Esophagus muscularis mucosa (tissue), 4 donors: ENCODE measurements around the gene MXRA8. TPM values are rescaled to one million over a fixed set of nuclear protein-coding genes. Genes with fewer than 3 reads are reported as not detected.
"Not testable (repeated sequence)": the region's sequence is repeated elsewhere in the genome, so short reads cannot be mapped to it uniquely, and the experiment has no call there.

Experiments
- DNase-seq: peaks from one replicate; pipeline ENCODE4 v3.0.0-alpha.2; 2017; ENCODE audit errors: extremely low spot score
- H3K27ac ChIP-seq, 4 donors: fragments of 200-600 bp; sonication (generic); replicated peaks in 1 of 4; 1 replicate in 3 of 4; 2 replicates in 1 of 4; pipeline ENCODE4 v1.5.1; 2016 to 2019; ENCODE audit warnings: mild to moderate bottlenecking in 1 of 4
- H3K27me3 ChIP-seq, 4 donors: fragments of 200-600 bp; sonication (generic); one replicate each; pipeline versions ENCODE4 v1.5.1 to v1.6.0; 2016 to 2019
- H3K36me3 ChIP-seq, 4 donors: fragments of 200-600 bp; sonication (generic); one replicate each; pipeline ENCODE4 v1.5.1; 2016 to 2019
- H3K4me1 ChIP-seq, 4 donors: fragments of 200-600 bp; sonication (generic); one replicate each; pipeline ENCODE4 v1.5.1; 2016 to 2019
- H3K4me3 ChIP-seq, 4 donors: fragments of 200-600 bp; sonication (generic); 1 replicate in 2 of 4; 2 replicates in 2 of 4; pipeline ENCODE4 v1.5.1; 2016 to 2019; ENCODE audit warnings: mild to moderate bottlenecking in 4 of 4, moderate library complexity in 1 of 4
- H3K9me3 ChIP-seq, 4 donors: fragments of 200-600 bp; sonication (generic); 1 replicate in 3 of 4; 2 replicates in 1 of 4; pipeline ENCODE4 v1.5.1; 2016 to 2019
- CTCF ChIP-seq, 3 experiments: fragments of 200-600 bp in 2 of 3; fragments of 450-650 bp in 1 of 3; sonication (generic) in 2 of 3; IDR thresholded peaks; one replicate each; pipeline ENCODE4 v1.5.1; 2017 to 2019; ENCODE audit warnings: antibody characterized with exemption in 3 of 3, mild to moderate bottlenecking in 2 of 3, moderate library complexity in 1 of 3
- EP300 ChIP-seq: sonication (generic); formaldehyde crosslinking; IDR thresholded peaks from one replicate; pipeline ENCODE4 v1.6.1; 2017; ENCODE audit warnings: antibody characterized with exemption
- POLR2A ChIP-seq: fragments of 450-650 bp; IDR thresholded peaks from one replicate; pipeline ENCODE4 v1.6.1; 2017; ENCODE audit warnings: antibody characterized with exemption, moderate library complexity, mild to moderate bottlenecking, low read depth
- POLR2AphosphoS5 ChIP-seq, 2 donors: sonication (generic); formaldehyde crosslinking; IDR thresholded peaks; one replicate each; pipeline ENCODE4 v1.6.1; 2017; ENCODE audit warnings: antibody characterized with exemption in 2 of 2
- WGBS: methylation state at CpG from one replicate; pipeline ENCODE4 v1.1.5; 2018; 5-methylcytosine and 5-hydroxymethylcytosine counted together
- intact Hi-C: fragments of 100-400 bp; cut with DNase I; formaldehyde crosslinking; loops from one replicate; pipeline ENCODE4 v1.15.1; 2023
- total RNA-seq, 4 donors: library from RNA; depleted of rRNA; stranded (reverse); fragments of >200 nt; gene quantifications; one replicate each; pipeline versions ENCODE4 v1.1.0 to v1.2.1, GENCODE V29; 2016

MXRA8 gene
- total RNA-seq, 4 donors from 2014 or later, result 68.5 to 129 (median 87.2) TPM

- no peak overlapping the region for H3K27ac ChIP-seq
- no peaks in the 10 kb centered on the region for H3K27me3 ChIP-seq
- peaks cover 0 to under 1% (median 0%) of the 10 kb centered on the region in 4 donors for H3K4me1 ChIP-seq
- TF ChIP-seq POLR2A, result no peak
- TF ChIP-seq POLR2AphosphoS5 (IDR thresholded peaks at IDR 0.05), result no peak
- TF ChIP-seq CTCF (IDR thresholded peaks at IDR 0.05), result no peak
- intact Hi-C loops, result no loop called here
- peaks cover 60 to 75% (median 74%) of the 10 kb centered on the region in 4 donors for H3K36me3 ChIP-seq
- 85% methylated on average over 7 of the region's 8 CpGs for WGBS
- no peak overlapping the region for H3K4me3 ChIP-seq
- H3K9me3 ChIP-seq, result no peaks in the 10 kb centered on the region
- no peak for DNase-seq
Observed at GRCh38 chr1:1385931-1386330, 27.6 kb upstream of the MXRA8 start.

GRCh38 chr1:1385339-1385738 lies 27.0 kb upstream of the MXRA8 start:
- 92% methylated on average over 26 of the region's 29 CpGs for WGBS

GRCh38 chr1:1381294-1381693 lies 22.9 kb upstream of the MXRA8 start:
- H3K27me3 ChIP-seq, result no peaks in the 10 kb centered on the region
- intact Hi-C loops, result no loop called here
- H3K4me1 ChIP-seq, result peaks cover 0 to 1% (median under 1%) of the 10 kb centered on the region in 4 donors
- 100% methylated on average over 3 of the region's 8 CpGs for WGBS
- H3K4me3 ChIP-seq, result no peak overlapping the region
- H3K9me3 ChIP-seq, result no peaks in the 10 kb centered on the region
- peaks cover 14 to 34% (median 28%) of the 10 kb centered on the region in 4 donors for H3K36me3 ChIP-seq
- DNase-seq, result no peak
- H3K27ac ChIP-seq, result no peak overlapping the region
- TF ChIP-seq POLR2A, result no peak
- TF ChIP-seq POLR2AphosphoS5 (IDR thresholded peaks at IDR 0.05), result no peak
- TF ChIP-seq CTCF (IDR thresholded peaks at IDR 0.05), result no peak
- no peak for TF ChIP-seq EP300

More at GRCh38 chr1:1385339-1385738, 27.0 kb upstream of the MXRA8 start:
- H3K27me3 ChIP-seq, DNase-seq, H3K4me1 ChIP-seq, H3K4me3 ChIP-seq, intact Hi-C loops, H3K9me3 ChIP-seq, H3K27ac ChIP-seq: not testable (repeated sequence)
- H3K36me3 ChIP-seq, result peaks cover 54 to 73% (median 69%) of the 10 kb centered on the region in 4 donors

GRCh38 chr1:1380860-1381259 lies 22.5 kb upstream of the MXRA8 start:
- Histone ChIP-seq H3K27me3 (no peaks in the 10 kb centered on the region), H3K9me3 (no peaks in the 10 kb centered on the region), H3K27ac (no peak overlapping the region), H3K4me3 (no peak overlapping the region), H3K4me1 (peaks cover 4 to 5% (median 5%) of the 10 kb centered on the region in 4 donors), H3K36me3 (peaks cover 10 to 29% (median 24%) of the 10 kb centered on the region in 4 donors)
- no peak for DNase-seq
- intact Hi-C loops, result no loop called here
- WGBS, result 97% methylated on average over 12 of the region's 16 CpGs
- TF ChIP-seq POLR2A, result no peak
- no peak for TF ChIP-seq POLR2AphosphoS5 (IDR thresholded peaks at IDR 0.05)
- TF ChIP-seq EP300, result no peak
- no peak for TF ChIP-seq CTCF (IDR thresholded peaks at IDR 0.05)

- DNase-seq, result no peak
- intact Hi-C loops, result loop anchor here (10.0 kb wide), 1 partner anchor 263 kb away; the partner anchor contains the start of gene C1orf159
- 91% methylated on average over 16 of the region's 16 CpGs for WGBS
- Histone ChIP-seq H3K4me1 (peaks cover 22 to 29% (median 27%) of the 10 kb centered on the region in 4 donors), H3K9me3 (no peaks in the 10 kb centered on the region), H3K36me3 (peaks cover 5 to 30% (median 22%) of the 10 kb centered on the region in 4 donors), H3K27ac (no peak overlapping the region), H3K27me3 (no peaks in the 10 kb centered on the region), H3K4me3 (no peak overlapping the region)
- TF ChIP-seq CTCF (IDR thresholded peaks at IDR 0.05), result no peak
- no peak for TF ChIP-seq EP300
- no peak for TF ChIP-seq POLR2AphosphoS5 (IDR thresholded peaks at IDR 0.05)
- TF ChIP-seq POLR2A, result no peak
Observed at GRCh38 chr1:1377540-1378205, 19.3 kb upstream of the MXRA8 start.
